ENCODE results near the gene SPO11. TPM values are rescaled to one million over a fixed set of nuclear protein-coding genes. Genes with fewer than 3 reads are reported as not detected.

The SPO11 gene
- total RNA-seq, 4 donors from 2014 or later: not detected

DNA sequence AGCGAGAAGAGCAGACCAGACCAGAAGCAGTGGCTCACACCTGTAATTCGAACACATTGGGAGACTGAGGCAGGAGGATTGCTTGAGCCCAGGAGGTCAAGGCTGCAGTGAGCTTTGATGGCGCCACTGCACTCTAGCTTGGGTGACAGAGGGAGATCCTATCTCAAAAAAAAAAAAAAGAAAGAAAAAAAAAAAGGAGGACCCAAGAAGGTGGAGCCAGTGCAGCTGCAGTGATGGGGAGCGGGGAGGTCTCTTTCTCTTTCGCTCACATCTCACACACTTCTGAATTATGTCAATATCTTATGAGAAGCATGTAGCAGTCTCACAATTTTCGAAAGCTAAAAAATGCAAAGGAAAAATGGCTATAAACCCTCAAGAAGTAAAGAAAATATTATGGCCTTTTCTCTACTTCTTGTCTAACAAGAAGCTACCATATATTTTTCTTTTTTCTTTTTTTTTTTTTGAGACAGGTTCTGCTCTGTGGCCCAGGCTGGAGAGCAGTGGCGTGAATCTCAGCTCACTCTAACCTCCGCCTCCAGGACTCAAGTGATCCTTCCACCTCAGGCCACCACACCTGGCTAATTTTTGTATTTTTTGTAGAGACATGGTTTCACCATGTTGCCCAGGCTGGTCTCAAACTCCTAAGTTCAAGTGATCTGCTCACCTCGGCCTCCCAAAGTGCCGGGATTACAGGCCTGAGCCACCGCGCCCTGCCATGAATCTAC lies 3.8 kb upstream of the SPO11 start:
- Histone ChIP-seq H3K36me3 (no peaks in the 10 kb centered on the region), H3K4me3 (no peak overlapping the region), H3K9me3 (no peaks in the 10 kb centered on the region), H3K4me1 (peaks cover 0 to 5% (median 0%) of the 10 kb centered on the region in 4 donors), H3K27me3 (peaks cover 0 to 8% of the 10 kb centered on the region in 2 donors), H3K27ac (no peak overlapping the region)
- no peak for DNase-seq (ENCODE audit: low spot score in 2 of 2)
- TF ChIP-seq POLR2A (IDR thresholded peaks at IDR 0.05) (no peak), EP300 (IDR thresholded peaks at IDR 0.05) (no peak)
- TF ChIP-seq, protein P1, sequence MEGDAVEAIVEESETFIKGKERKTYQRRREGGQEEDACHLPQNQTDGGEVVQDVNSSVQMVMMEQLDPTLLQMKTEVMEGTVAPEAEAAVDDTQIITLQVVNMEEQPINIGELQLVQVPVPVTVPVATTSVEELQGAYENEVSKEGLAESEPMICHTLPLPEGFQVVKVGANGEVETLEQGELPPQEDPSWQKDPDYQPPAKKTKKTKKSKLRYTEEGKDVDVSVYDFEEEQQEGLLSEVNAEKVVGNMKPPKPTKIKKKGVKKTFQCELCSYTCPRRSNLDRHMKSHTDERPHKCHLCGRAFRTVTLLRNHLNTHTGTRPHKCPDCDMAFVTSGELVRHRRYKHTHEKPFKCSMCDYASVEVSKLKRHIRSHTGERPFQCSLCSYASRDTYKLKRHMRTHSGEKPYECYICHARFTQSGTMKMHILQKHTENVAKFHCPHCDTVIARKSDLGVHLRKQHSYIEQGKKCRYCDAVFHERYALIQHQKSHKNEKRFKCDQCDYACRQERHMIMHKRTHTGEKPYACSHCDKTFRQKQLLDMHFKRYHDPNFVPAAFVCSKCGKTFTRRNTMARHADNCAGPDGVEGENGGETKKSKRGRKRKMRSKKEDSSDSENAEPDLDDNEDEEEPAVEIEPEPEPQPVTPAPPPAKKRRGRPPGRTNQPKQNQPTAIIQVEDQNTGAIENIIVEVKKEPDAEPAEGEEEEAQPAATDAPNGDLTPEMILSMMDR (IDR thresholded peaks at IDR 0.05): no peak
- 91 to 92% methylated on average over 12 of the region's 12 CpGs for WGBS, 2 donors

DNA sequence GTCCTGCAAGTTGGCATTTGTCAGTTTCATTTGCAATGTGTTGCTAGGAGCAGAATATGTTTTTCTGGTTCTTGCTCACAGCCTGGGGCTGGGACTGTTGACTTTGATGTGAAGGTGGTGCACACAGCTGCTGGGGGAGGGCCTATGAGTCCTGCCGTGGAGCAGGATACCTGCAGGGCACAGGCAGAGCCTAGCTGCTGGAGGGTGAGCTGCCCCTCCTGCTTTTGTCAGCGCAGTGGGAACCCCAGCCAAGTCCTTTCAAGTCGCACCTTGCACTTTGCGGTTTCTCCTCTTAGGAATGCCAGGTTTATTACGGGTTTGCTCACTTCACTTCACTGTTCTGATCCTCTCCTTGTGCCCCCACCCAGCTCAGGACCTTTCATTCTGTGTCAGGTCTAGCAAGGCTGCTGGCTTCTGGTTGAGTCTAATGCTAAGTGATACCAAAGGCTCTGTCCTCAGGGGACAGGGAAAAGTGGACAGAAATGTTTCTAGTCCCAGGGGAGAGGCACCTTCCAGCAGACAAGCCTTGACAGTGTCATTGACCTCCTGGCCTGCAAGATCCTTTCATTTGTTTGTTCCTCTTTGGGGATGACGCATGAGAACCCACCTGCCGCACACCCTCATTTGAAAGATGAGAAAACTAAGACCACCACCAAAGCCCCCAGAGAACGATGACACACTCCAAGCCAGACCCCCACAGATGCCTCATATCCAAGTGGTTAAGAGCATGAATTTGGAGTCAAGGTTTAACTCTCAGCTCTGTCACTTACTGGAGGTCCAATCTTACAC lies 2.7 kb upstream of the SPO11 start:
- no peaks in the 10 kb centered on the region for H3K9me3 ChIP-seq
- H3K27me3 ChIP-seq: peaks cover 0 to 8% of the 10 kb centered on the region in 2 donors
- H3K27ac ChIP-seq: no peak overlapping the region
- no peak for DNase-seq (ENCODE audit: low spot score in 2 of 2)
- H3K36me3 ChIP-seq: no peaks in the 10 kb centered on the region
- 67 to 71% methylated on average over 8 of the region's 8 CpGs for WGBS, 2 donors
- H3K4me3 ChIP-seq: no peak overlapping the region
- TF ChIP-seq, protein P1 (IDR thresholded peaks at IDR 0.05): no peak
- TF ChIP-seq EP300 (IDR thresholded peaks at IDR 0.05): no peak
- TF ChIP-seq POLR2A (IDR thresholded peaks at IDR 0.05): no peak
- peaks cover 0 to 5% (median 0%) of the 10 kb centered on the region in 4 donors for H3K4me1 ChIP-seq

DNA sequence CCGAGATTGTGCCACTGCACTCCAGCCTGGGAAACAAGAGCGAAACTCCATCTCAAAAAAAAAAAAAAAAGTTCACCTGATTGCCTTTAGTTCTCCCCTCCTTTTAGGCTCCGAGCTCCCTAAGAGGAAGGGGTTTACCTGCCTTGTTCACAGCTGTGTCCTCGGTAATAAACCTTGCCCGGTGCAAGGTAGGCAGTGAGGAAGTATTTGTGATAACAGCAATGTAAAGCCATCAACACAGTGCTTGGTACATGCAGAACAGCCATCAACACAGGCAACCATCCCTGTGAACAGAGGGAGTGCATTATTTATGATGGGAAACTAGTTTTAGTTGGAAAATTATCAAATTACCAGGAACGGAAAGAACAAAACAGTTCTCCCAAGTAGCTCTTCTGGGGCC lies 1.8 kb upstream of the SPO11 start:
- peaks cover 0 to 5% (median 0%) of the 10 kb centered on the region in 4 donors for H3K4me1 ChIP-seq
- WGBS, 2 donors: 74% methylated on average over 6 of the region's 6 CpGs
- TF ChIP-seq EP300 (IDR thresholded peaks at IDR 0.05) (no peak), POLR2A (IDR thresholded peaks at IDR 0.05) (no peak)
- TF ChIP-seq, protein P1 (IDR thresholded peaks at IDR 0.05): no peak

DNA sequence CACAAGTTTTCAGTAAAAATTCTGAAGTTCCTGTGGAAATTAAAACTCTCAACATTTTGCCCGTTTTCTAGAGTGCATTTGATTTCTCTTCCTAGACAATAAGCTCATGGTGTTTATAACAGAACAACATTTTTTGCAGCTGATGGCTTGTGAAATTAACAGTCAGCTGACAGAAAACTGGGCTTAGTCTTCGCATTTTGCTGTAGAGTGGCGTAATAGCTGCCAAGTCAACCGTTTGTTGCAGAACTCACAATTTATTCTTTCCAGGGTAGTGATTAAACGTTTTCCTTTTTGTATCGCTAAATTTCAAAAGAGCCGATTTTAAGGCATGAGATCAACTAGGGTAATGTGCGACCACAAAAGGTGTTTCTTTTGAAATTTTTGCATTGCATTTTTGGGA lies 1.4 kb downstream of the SPO11 start:
- WGBS, 2 donors: 44 to 45% methylated on average over 8 of the region's 8 CpGs
- TF ChIP-seq, protein P1 (IDR thresholded peaks at IDR 0.05): no peak
- TF ChIP-seq POLR2A (IDR thresholded peaks at IDR 0.05): peak in 1 of 2 donors; percentile 28
- TF ChIP-seq EP300 (IDR thresholded peaks at IDR 0.05): peak; percentile 44 to 75
- DNase-seq (ENCODE audit: low spot score in 2 of 2): no peak

More for the DNA sequence above, 1.8 kb upstream of the SPO11 start:
- Histone ChIP-seq H3K9me3 (no peaks in the 10 kb centered on the region), H3K27ac (no peak overlapping the region), H3K36me3 (no peaks in the 10 kb centered on the region), H3K4me3 (no peak overlapping the region), H3K27me3 (peaks cover 0 to 8% of the 10 kb centered on the region in 2 donors)
- no peak for DNase-seq (ENCODE audit: low spot score in 2 of 2)

More for the DNA sequence above, 1.4 kb downstream of the SPO11 start:
- Histone ChIP-seq H3K27ac (peak overlapping the region in 2 of 4 donors; percentile 45 to 54), H3K4me3 (no peak overlapping the region), H3K27me3 (peaks cover 0 to 13% of the 10 kb centered on the region in 2 donors), H3K4me1 (no peaks in the 10 kb centered on the region), H3K9me3 (no peaks in the 10 kb centered on the region), H3K36me3 (no peaks in the 10 kb centered on the region)

Measured in tibial nerve (tissue), 4 donors.